Endothelial cell of umbilical vein (primary cell): ENCODE results near the gene RNF214.

Experiments
- CTCF ChIP-seq, 2 donors: IDR thresholded peaks; 1 replicate in 1 of 2; 2 replicates in 1 of 2; pipeline ENCODE4 v1.5.1; 2011; ENCODE audit warnings: low read length in 2 of 2, mild to moderate bottlenecking in 2 of 2, moderate library complexity in 2 of 2, control low read depth in 1 of 2, inconsistent platforms in 1 of 2, low read depth in 1 of 2; ENCODE audit not compliant: insufficient read depth in 1 of 2; ENCODE audit errors: extremely low read depth in 1 of 2
- EZH2 ChIP-seq: IDR thresholded peaks from 2 replicates; pipeline ENCODE4 v1.6.1; 2012; ENCODE audit warnings: borderline replicate concordance, low read depth, mild to moderate bottlenecking, moderate library complexity, low read length, inconsistent platforms; ENCODE audit not compliant: severe bottlenecking
- JUN ChIP-seq: IDR thresholded peaks from 2 replicates; pipeline ENCODE4 v1.6.1; 2011; ENCODE audit warnings: borderline replicate concordance, low read depth; ENCODE audit not compliant: insufficient read length, insufficient read depth
- MAX ChIP-seq: IDR thresholded peaks from 2 replicates; pipeline ENCODE4 v1.6.1; 2011; ENCODE audit not compliant: insufficient read depth, insufficient read length
- POLR2A ChIP-seq: IDR thresholded peaks from 2 replicates; pipeline ENCODE4 v1.6.1; 2012; ENCODE audit warnings: low read depth, mild to moderate bottlenecking, control low read depth, low read length

GRCh38 chr11:117299351-117300282 is 67.1 kb downstream of the RNF214 start:
- TF ChIP-seq CTCF (IDR thresholded peaks at IDR 0.05; ENCODE audit: extremely low read depth in 1 of 2, insufficient read depth in 1 of 2, low read depth in 1 of 2, low read length in 2 of 2) (no peak), POLR2A (no peak), EZH2 (no peak), MAX (no peak), JUN (no peak)
